ENCODE measurements around the gene GPX2. TPM values are rescaled to one million over a fixed set of nuclear protein-coding genes. Genes with fewer than 3 reads are reported as not detected.

Gene GPX2
- total RNA-seq, 1 donor from 2014 or later = not detected

GRCh38 chr14:64910847-64911495 is 31.6 kb downstream of the GPX2 start:
- no peak overlapping the region for H3K4me2 ChIP-seq
- no peaks in the 10 kb centered on the region for H3K36me3 ChIP-seq
- no peak overlapping the region for H3K4me3 ChIP-seq
- H3K27me3 ChIP-seq = no peaks in the 10 kb centered on the region
- Mint-ChIP-seq H3K27ac (no peak overlapping the region), H3K4me3 (no peak overlapping the region), H3K27me3 (ENCODE audit: insufficient read depth, low read depth) (peaks cover 2% of the 10 kb centered on the region), H3K9me3 (no peaks in the 10 kb centered on the region), H3K4me1 (peaks cover 14% of the 10 kb centered on the region), H3K36me3 (no peaks in the 10 kb centered on the region)
- H3K9me3 ChIP-seq (ENCODE audit: low read depth) = no peaks in the 10 kb centered on the region
- H4K20me1 ChIP-seq (ENCODE audit: low read depth) = peaks cover 12% of the 10 kb centered on the region
- H3K27ac ChIP-seq = no peak overlapping the region
- peaks cover 8% of the 10 kb centered on the region for H3F3A ChIP-seq (ENCODE audit: low read depth)
- peaks cover 10% of the 10 kb centered on the region for H3K4me1 ChIP-seq
- H2AFZ ChIP-seq (replicated peaks) = no peak overlapping the region
- DNase-seq (ENCODE audit: low spot score) = peak; percentile 42
- H3K79me2 ChIP-seq (ENCODE audit: low read depth) = peaks cover 17% of the 10 kb centered on the region
- H3K9ac ChIP-seq = no peak overlapping the region
- TF ChIP-seq EZH2phosphoT487 (IDR thresholded peaks at IDR 0.05) (no peak), CTCF (IDR thresholded peaks at IDR 0.05) (peak; percentile 72)

- Histone ChIP-seq H3F3A (ENCODE audit: low read depth) (no peaks in the 10 kb centered on the region), H3K27ac (no peak overlapping the region), H2AFZ (replicated peaks) (no peak overlapping the region), H3K9me3 (ENCODE audit: low read depth) (no peaks in the 10 kb centered on the region), H3K4me3 (no peak overlapping the region), H3K79me2 (ENCODE audit: low read depth) (no peaks in the 10 kb centered on the region), H4K20me1 (ENCODE audit: low read depth) (no peaks in the 10 kb centered on the region), H3K27me3 (no peaks in the 10 kb centered on the region), H3K4me1 (no peaks in the 10 kb centered on the region), H3K9ac (no peak overlapping the region), H3K4me2 (no peak overlapping the region), H3K36me3 (no peaks in the 10 kb centered on the region)
- no peak for DNase-seq (ENCODE audit: low spot score)
- no peaks in the 10 kb centered on the region for H3K9me3 Mint-ChIP-seq
- H3K27ac Mint-ChIP-seq = no peak overlapping the region
- H3K36me3 Mint-ChIP-seq = no peaks in the 10 kb centered on the region
- H3K4me3 Mint-ChIP-seq = no peak overlapping the region
- no peaks in the 10 kb centered on the region for H3K4me1 Mint-ChIP-seq
- H3K27me3 Mint-ChIP-seq (ENCODE audit: insufficient read depth, low read depth) = no peaks in the 10 kb centered on the region
- TF ChIP-seq CTCF (IDR thresholded peaks at IDR 0.05) (no peak), EZH2phosphoT487 (IDR thresholded peaks at IDR 0.05) (no peak), EZH2 (IDR thresholded peaks at IDR 0.05) (no peak)
Measured at GRCh38 chr14:64906022-64906421, 36.5 kb downstream of the GPX2 start.

- Histone ChIP-seq H3F3A (ENCODE audit: low read depth) (no peaks in the 10 kb centered on the region), H3K9me3 (ENCODE audit: low read depth) (no peaks in the 10 kb centered on the region), H3K27ac (no peak overlapping the region), H3K27me3 (peaks cover 5% of the 10 kb centered on the region), H2AFZ (replicated peaks) (no peak overlapping the region), H3K9ac (no peak overlapping the region), H3K79me2 (ENCODE audit: low read depth) (no peaks in the 10 kb centered on the region), H4K20me1 (ENCODE audit: low read depth) (no peaks in the 10 kb centered on the region), H3K4me1 (no peaks in the 10 kb centered on the region), H3K4me2 (no peak overlapping the region), H3K4me3 (no peak overlapping the region), H3K36me3 (no peaks in the 10 kb centered on the region)
- Mint-ChIP-seq H3K36me3 (no peaks in the 10 kb centered on the region), H3K27ac (no peak overlapping the region), H3K4me1 (no peaks in the 10 kb centered on the region), H3K27me3 (ENCODE audit: insufficient read depth, low read depth) (peaks cover 3% of the 10 kb centered on the region), H3K4me3 (no peak overlapping the region), H3K9me3 (no peaks in the 10 kb centered on the region)
- DNase-seq (ENCODE audit: low spot score) = no peak
- TF ChIP-seq CTCF (IDR thresholded peaks at IDR 0.05) (no peak), EZH2phosphoT487 (IDR thresholded peaks at IDR 0.05) (no peak)
Measured at GRCh38 chr14:64899958-64900357, 42.6 kb downstream of the GPX2 start.
